Ascending aorta (tissue), 2 donors: Measurements from ENCODE around the gene CCDC85C. TPM values are rescaled to one million over a fixed set of nuclear protein-coding genes. Genes with fewer than 3 reads are reported as not detected.

Experiments
- DNase-seq, 2 donors: peaks; one replicate each; pipeline ENCODE4 v3.0.0-alpha.2; 2019; ENCODE audit warnings: low spot score in 2 of 2
- H3K27ac ChIP-seq, 2 donors: fragments of 200-600 bp; sonication (generic); one replicate each; pipeline ENCODE4 v1.5.1; 2016 to 2017; ENCODE audit warnings: mild to moderate bottlenecking in 1 of 2
- H3K27me3 ChIP-seq: fragments of 200-600 bp; sonication (generic); one replicate; pipeline ENCODE4 v1.5.1; 2017
- H3K36me3 ChIP-seq, 2 donors: fragments of 200-600 bp; sonication (generic); one replicate each; pipeline ENCODE4 v1.5.1; 2016
- H3K4me1 ChIP-seq, 2 donors: fragments of 200-600 bp; sonication (generic); one replicate each; pipeline ENCODE4 v1.5.1; 2016 to 2017; ENCODE audit warnings: mild to moderate bottlenecking in 1 of 2
- H3K4me3 ChIP-seq, 2 donors: fragments of 200-600 bp; sonication (generic); one replicate each; pipeline ENCODE4 v1.5.1; 2016 to 2017; ENCODE audit warnings: mild to moderate bottlenecking in 1 of 2
- H3K9me3 ChIP-seq, 2 donors: fragments of 200-600 bp; sonication (generic); one replicate each; pipeline ENCODE4 v1.5.1; 2016
- intact Hi-C: fragments of 100-400 bp; cut with DNase I; formaldehyde crosslinking; loops from one replicate; pipeline ENCODE4 v1.15.1; 2023
- total RNA-seq: library from RNA; depleted of rRNA; stranded (reverse); fragments of >200 nt; gene quantifications from one replicate; pipeline ENCODE4 v1.1.0, GENCODE V29; 2016
- TF ChIP-seq, protein P1 (sequence below), 3 experiments: fragments of 200-600 bp in 2 of 3; fragments of 450-650 bp in 1 of 3; sonication (generic) in 2 of 3; IDR thresholded peaks; one replicate each; pipeline ENCODE4 v1.5.1; 2016 to 2019; ENCODE audit warnings: antibody characterized with exemption in 3 of 3, mild to moderate bottlenecking in 1 of 3, moderate library complexity in 1 of 3

Gene CCDC85C
- total RNA-seq, 1 donor from 2014 or later: 0.64 TPM

DNA sequence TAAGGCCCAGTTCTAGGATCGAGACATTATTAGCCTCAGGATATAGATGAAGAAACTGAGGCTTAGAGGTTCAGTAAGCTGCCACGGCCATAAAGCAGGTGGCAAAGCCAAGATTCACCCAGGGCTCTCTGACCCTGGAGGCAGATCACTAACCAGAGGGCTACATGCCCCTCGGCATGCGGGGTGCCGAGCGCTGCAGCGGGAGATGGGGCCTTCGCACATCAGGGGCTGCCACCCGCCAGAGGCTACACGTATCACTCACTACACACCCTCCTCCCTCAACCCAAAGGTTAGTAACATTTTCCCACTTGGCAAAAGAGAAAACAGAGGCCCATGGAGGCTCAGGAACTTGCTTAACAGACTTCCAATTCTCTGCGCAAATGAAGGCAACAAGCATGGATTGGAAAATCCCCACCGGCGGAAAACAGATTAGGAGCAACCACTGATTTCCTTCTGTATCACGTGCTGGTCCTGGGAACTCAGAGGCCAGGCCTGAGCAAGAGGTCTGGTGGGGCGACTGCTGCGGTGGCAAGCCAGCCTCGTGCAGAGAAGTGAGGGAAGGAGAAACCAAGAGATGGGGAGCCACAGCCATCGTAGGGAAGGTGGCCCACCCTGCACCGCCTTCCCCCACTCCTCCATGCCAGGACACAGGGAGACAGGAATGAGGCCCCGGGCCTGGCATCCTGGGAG is 6.0 kb downstream of the CCDC85C start:
- Histone ChIP-seq H3K27me3 (no peaks in the 10 kb centered on the region), H3K36me3 (no peaks in the 10 kb centered on the region), H3K27ac (no peak overlapping the region), H3K4me1 (peaks cover 0 to 4% of the 10 kb centered on the region in 2 donors), H3K9me3 (no peaks in the 10 kb centered on the region), H3K4me3 (no peak overlapping the region)
- DNase-seq: no peak
- TF ChIP-seq, protein P1, sequence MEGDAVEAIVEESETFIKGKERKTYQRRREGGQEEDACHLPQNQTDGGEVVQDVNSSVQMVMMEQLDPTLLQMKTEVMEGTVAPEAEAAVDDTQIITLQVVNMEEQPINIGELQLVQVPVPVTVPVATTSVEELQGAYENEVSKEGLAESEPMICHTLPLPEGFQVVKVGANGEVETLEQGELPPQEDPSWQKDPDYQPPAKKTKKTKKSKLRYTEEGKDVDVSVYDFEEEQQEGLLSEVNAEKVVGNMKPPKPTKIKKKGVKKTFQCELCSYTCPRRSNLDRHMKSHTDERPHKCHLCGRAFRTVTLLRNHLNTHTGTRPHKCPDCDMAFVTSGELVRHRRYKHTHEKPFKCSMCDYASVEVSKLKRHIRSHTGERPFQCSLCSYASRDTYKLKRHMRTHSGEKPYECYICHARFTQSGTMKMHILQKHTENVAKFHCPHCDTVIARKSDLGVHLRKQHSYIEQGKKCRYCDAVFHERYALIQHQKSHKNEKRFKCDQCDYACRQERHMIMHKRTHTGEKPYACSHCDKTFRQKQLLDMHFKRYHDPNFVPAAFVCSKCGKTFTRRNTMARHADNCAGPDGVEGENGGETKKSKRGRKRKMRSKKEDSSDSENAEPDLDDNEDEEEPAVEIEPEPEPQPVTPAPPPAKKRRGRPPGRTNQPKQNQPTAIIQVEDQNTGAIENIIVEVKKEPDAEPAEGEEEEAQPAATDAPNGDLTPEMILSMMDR (IDR thresholded peaks at IDR 0.05): no peak
- intact Hi-C loops: no loop called here

DNA sequence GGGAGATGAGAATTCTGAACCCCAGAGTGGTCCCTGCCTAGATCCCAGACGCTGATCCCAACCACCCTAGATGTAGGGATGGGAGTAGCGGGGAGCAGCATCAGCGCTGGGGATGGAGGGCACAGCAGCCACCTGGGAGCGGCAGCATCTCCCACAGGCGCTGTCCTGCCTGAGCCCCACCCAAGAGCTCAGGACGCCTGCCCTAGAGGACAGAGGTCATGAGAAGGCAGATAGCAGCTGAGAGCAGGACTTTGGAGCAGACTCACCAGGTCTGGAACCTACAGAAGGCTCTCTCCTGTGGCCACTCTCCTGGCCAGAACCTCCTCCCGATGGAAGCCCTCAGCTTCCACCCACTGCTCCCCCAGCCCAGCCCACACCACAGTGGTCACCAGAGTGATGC is 7.2 kb downstream of the CCDC85C start:
- intact Hi-C loops: no loop called here
- Histone ChIP-seq H3K4me1 (peaks cover 0 to 4% of the 10 kb centered on the region in 2 donors), H3K27ac (no peak overlapping the region)

DNA sequence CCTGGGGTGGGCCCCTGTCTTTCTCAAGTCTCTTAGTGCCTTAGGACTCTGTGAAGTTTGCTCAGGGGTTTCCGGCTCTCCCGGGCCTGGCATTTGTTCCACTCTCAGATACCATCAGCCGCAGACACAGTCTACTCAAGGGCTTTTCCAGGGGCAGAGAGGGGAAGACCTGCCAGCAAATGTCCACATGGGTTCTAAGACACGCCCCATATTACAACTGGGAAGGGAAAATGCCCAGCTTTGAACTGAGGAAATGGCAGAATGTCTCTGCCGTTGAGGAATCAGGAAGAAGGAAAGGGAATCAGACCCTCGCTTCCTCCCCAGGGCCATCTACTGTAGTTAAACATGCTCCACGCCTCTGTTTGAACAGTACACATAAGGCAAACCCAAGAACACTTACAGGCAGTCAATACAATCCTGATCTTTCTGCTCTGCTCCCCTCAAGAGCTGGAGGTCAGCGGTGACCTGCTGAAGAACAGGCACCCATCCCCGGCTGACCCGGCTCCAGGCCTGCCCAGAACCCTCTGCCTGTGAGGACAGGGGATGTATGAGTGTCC is 7.9 kb downstream of the CCDC85C start:
- Histone ChIP-seq H3K9me3 (no peaks in the 10 kb centered on the region), H3K4me3 (no peak overlapping the region), H3K27me3 (no peaks in the 10 kb centered on the region), H3K4me1 (peaks cover 0 to 2% of the 10 kb centered on the region in 2 donors), H3K27ac (no peak overlapping the region), H3K36me3 (no peaks in the 10 kb centered on the region)
- TF ChIP-seq, protein P1 (IDR thresholded peaks at IDR 0.05): no peak
- no peak for DNase-seq
- intact Hi-C loops: no loop called here

More for the DNA sequence above, 7.2 kb downstream of the CCDC85C start:
- Histone ChIP-seq H3K4me3 (no peak overlapping the region), H3K36me3 (no peaks in the 10 kb centered on the region), H3K9me3 (no peaks in the 10 kb centered on the region), H3K27me3 (no peaks in the 10 kb centered on the region)
- TF ChIP-seq, protein P1 (IDR thresholded peaks at IDR 0.05): no peak
- DNase-seq: no peak

DNA sequence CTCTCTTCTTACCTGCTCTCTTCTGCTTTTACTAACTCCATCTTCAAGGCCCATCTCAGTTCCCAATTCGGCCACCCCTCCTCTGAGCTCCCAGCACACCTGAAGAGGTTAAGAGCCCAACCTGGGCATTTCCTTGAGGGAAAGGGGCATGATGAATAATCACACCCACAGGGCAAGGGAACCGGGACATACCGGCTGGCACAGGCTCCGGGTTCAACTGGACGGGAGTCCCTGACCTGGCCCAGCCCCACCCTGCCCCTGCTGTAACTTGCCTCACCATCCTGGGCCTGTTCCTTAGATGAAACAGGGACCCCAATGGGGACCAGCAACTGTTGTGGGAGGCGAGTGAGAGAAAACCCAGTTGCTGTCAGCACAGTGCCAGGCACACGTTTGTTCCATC is 8.5 kb downstream of the CCDC85C start:
- no peak for DNase-seq
- H3K4me3 ChIP-seq: no peak overlapping the region
- no peaks in the 10 kb centered on the region for H3K9me3 ChIP-seq
- intact Hi-C loops: no loop called here
- no peak overlapping the region for H3K27ac ChIP-seq
- H3K27me3 ChIP-seq: no peaks in the 10 kb centered on the region
- H3K4me1 ChIP-seq: peaks cover 0 to 2% of the 10 kb centered on the region in 2 donors
- no peaks in the 10 kb centered on the region for H3K36me3 ChIP-seq
- TF ChIP-seq, protein P1 (IDR thresholded peaks at IDR 0.05): no peak

DNA sequence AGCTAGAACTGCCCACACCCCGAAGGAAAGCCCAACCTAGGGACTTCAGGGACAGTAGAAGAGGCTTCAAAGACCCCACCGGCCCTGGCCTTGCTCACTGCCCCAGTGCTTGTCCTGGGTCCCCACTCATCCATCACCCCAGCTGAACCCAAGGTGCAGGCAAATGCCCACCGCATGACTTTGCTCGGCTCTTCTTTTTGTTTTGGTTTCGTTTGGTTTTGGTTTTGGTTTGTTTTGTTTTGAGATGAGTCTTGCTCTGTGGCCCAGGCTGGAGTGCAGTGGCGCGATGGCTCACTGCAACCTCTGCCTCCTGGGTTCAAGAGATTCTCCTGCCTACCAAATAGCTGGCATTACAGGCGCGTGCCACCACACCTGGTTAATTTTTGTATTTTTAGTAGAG is 9.0 kb downstream of the CCDC85C start:
- TF ChIP-seq, protein P1 (IDR thresholded peaks at IDR 0.05): no peak
- H3K27ac ChIP-seq: no peak overlapping the region
- no peaks in the 10 kb centered on the region for H3K36me3 ChIP-seq
- H3K4me3 ChIP-seq: no peak overlapping the region
- no peaks in the 10 kb centered on the region for H3K27me3 ChIP-seq
- intact Hi-C loops: no loop called here
- H3K9me3 ChIP-seq: no peaks in the 10 kb centered on the region
- peaks cover 0 to 2% of the 10 kb centered on the region in 2 donors for H3K4me1 ChIP-seq
- no peak for DNase-seq
